ENCODE measurements around the gene MYLK4. TPM values are rescaled to one million over a fixed set of nuclear protein-coding genes. Genes with fewer than 3 reads are reported as not detected.
A peak's percentile ranks its signal among the peaks of the same experiment; 100 is the strongest.

MYLK4 gene
- polyA plus RNA-seq, 3 donors = 0.04 to 0.45 (median 0.08) TPM

DNA sequence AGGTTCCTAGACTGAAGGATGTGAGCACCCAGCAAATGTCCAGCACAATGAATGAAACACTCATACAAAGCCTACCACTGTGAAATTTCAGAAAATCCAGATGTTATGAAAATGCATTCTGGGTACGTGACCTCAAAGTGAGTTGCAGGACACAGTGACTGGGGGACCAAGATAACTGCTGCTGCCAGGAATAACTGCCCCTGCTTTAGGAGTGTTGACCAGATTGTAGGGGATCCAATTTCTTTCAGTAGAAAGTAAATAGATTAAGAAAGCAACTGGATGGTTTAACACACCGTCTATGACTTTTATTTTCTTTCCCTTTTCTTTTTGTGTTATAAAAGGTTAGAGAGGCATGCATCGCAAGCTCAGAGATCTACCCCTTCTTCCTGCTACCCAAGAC, 29.5 kb downstream of the MYLK4 start:
- no peak overlapping the region for H3K4me3 ChIP-seq (replicated peaks in 1 of 3; ENCODE audit: low read depth in 2 of 3, low read length in 3 of 3)
- no peaks in the 10 kb centered on the region for H4K20me1 ChIP-seq (ENCODE audit: insufficient read depth, low read length)
- no peaks in the 10 kb centered on the region for H3K27me3 ChIP-seq (ENCODE audit: control insufficient read depth in 2 of 2, insufficient read depth in 2 of 2, low read length in 2 of 2)
- peaks cover 2 to 3% of the 10 kb centered on the region in 2 donors for H3K36me3 Mint-ChIP-seq
- intact Hi-C loops (cut with micrococcal nuclease) = no loop called here
- no peaks in the 10 kb centered on the region for H3K79me2 ChIP-seq (ENCODE audit: insufficient read depth, low read length)
- peaks cover 0 to 3% of the 10 kb centered on the region in 2 donors for H3K9me3 ChIP-seq (replicated peaks in 1 of 2; ENCODE audit: control insufficient read depth in 1 of 2, insufficient read depth in 1 of 2, low read length in 2 of 2)
- H3K4me1 Mint-ChIP-seq = peaks cover 30% of the 10 kb centered on the region
- H3K4me3 Mint-ChIP-seq = no peak overlapping the region
- no peak overlapping the region for H3K4me2 ChIP-seq (replicated peaks; ENCODE audit: extremely low read depth, low read length, poor library complexity, severe bottlenecking)
- no peaks in the 10 kb centered on the region for H3K36me3 ChIP-seq (replicated peaks in 1 of 2; ENCODE audit: control insufficient read depth in 1 of 2, insufficient read depth in 2 of 2, low read length in 2 of 2)
- H3K9ac ChIP-seq (ENCODE audit: insufficient read depth, low read length, poor library complexity, severe bottlenecking) = no peak overlapping the region
- no peak overlapping the region for H3K27ac ChIP-seq (ENCODE audit: low read depth in 1 of 2, low read length in 2 of 2)
- WGBS (ENCODE audit: insufficient coverage) = no CpG with 5 or more reads among the region's 3 CpGs
- H3K9me3 Mint-ChIP-seq = peaks cover 0 to 12% (median 7%) of the 10 kb centered on the region in 7 donors
- no peak for DNase-seq
- TF ChIP-seq, protein P1, sequence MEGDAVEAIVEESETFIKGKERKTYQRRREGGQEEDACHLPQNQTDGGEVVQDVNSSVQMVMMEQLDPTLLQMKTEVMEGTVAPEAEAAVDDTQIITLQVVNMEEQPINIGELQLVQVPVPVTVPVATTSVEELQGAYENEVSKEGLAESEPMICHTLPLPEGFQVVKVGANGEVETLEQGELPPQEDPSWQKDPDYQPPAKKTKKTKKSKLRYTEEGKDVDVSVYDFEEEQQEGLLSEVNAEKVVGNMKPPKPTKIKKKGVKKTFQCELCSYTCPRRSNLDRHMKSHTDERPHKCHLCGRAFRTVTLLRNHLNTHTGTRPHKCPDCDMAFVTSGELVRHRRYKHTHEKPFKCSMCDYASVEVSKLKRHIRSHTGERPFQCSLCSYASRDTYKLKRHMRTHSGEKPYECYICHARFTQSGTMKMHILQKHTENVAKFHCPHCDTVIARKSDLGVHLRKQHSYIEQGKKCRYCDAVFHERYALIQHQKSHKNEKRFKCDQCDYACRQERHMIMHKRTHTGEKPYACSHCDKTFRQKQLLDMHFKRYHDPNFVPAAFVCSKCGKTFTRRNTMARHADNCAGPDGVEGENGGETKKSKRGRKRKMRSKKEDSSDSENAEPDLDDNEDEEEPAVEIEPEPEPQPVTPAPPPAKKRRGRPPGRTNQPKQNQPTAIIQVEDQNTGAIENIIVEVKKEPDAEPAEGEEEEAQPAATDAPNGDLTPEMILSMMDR (IDR thresholded peaks at IDR 0.05) = no peak
- H2AFZ ChIP-seq (ENCODE audit: insufficient read depth, low read depth, low read length, poor library complexity, severe bottlenecking) = no peak overlapping the region
- H3K27me3 Mint-ChIP-seq (ENCODE audit: low read depth in 3 of 3) = no peaks in the 10 kb centered on the region
- H3K4me1 ChIP-seq (ENCODE audit: control insufficient read depth in 1 of 2, insufficient read depth in 2 of 2, low read length in 2 of 2) = peaks cover 18 to 21% of the 10 kb centered on the region in 2 donors
- H3K27ac Mint-ChIP-seq = no peak overlapping the region

DNA sequence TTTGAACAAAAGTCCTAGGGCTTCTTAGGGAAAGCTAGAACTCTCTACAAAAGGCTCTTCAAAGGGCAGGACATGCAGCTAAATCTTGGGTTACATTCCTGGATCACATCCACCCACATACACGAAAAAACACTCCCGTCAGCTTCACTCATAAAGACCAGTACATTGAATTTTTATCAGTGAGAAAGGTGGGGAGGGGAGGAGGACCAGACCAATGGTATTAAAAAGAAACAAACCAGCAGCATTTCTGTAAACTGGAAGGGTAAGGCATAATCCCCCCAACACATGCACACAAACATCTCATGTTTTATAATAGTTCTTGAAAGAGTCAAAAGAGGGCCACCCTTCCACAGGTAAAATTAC, 31.6 kb downstream of the MYLK4 start:
- Histone ChIP-seq H3K27ac (ENCODE audit: low read depth in 1 of 2, low read length in 2 of 2) (peak overlapping the region in 1 of 2 donors; percentile 62), H3K4me1 (ENCODE audit: control insufficient read depth in 1 of 2, insufficient read depth in 2 of 2, low read length in 2 of 2) (peaks cover 12 to 15% of the 10 kb centered on the region in 2 donors), H3K9me3 (replicated peaks in 1 of 2; ENCODE audit: control insufficient read depth in 1 of 2, insufficient read depth in 1 of 2, low read length in 2 of 2) (peaks cover 0 to 3% of the 10 kb centered on the region in 2 donors), H3K4me2 (replicated peaks; ENCODE audit: extremely low read depth, low read length, poor library complexity, severe bottlenecking) (peak overlapping the region; percentile 68), H3K9ac (ENCODE audit: insufficient read depth, low read length, poor library complexity, severe bottlenecking) (peak overlapping the region; percentile 23), H3K27me3 (ENCODE audit: control insufficient read depth in 2 of 2, insufficient read depth in 2 of 2, low read length in 2 of 2) (no peaks in the 10 kb centered on the region), H3K4me3 (replicated peaks in 1 of 3; ENCODE audit: low read depth in 2 of 3, low read length in 3 of 3) (peak overlapping the region; percentile 5 to 62 (median 58)), H4K20me1 (ENCODE audit: insufficient read depth, low read length) (no peaks in the 10 kb centered on the region), H3K36me3 (replicated peaks in 1 of 2; ENCODE audit: control insufficient read depth in 1 of 2, insufficient read depth in 2 of 2, low read length in 2 of 2) (no peaks in the 10 kb centered on the region), H3K79me2 (ENCODE audit: insufficient read depth, low read length) (no peaks in the 10 kb centered on the region), H2AFZ (ENCODE audit: insufficient read depth, low read depth, low read length, poor library complexity, severe bottlenecking) (peak overlapping the region; percentile 82)
- TF ChIP-seq, protein P1 (IDR thresholded peaks at IDR 0.05) = no peak
- H3K27ac Mint-ChIP-seq = peak overlapping the region; percentile 18 to 79 (median 70)
- H3K4me3 Mint-ChIP-seq = peak overlapping the region; percentile 39 to 82
- peaks cover 21% of the 10 kb centered on the region for H3K4me1 Mint-ChIP-seq
- H3K9me3 Mint-ChIP-seq = peaks cover 0 to 12% (median 7%) of the 10 kb centered on the region in 7 donors
- DNase-seq = no peak
- H3K27me3 Mint-ChIP-seq (ENCODE audit: low read depth in 3 of 3) = no peaks in the 10 kb centered on the region
- no CpG with 5 or more reads among the region's 2 CpGs for WGBS (ENCODE audit: insufficient coverage)
- intact Hi-C loops (cut with micrococcal nuclease) = no loop called here
- peaks cover 2 to 3% of the 10 kb centered on the region in 2 donors for H3K36me3 Mint-ChIP-seq
